ENCODE results near the gene MAP3K5. TPM values are rescaled to one million over a fixed set of nuclear protein-coding genes. Genes with fewer than 3 reads are reported as not detected.

The MAP3K5 gene
- total RNA-seq, 4 donors from 2014 or later = 26.9 to 64.5 (median 34.0) TPM

- Histone ChIP-seq H3K4me1 (peaks cover 0 to 7% (median 3%) of the 10 kb centered on the region in 4 donors), H3K4me3 (no peak overlapping the region), H3K36me3 (peaks cover 0 to 3% (median 0%) of the 10 kb centered on the region in 3 donors), H3K27ac (no peak overlapping the region), H3K27me3 (no peaks in the 10 kb centered on the region), H3K9me3 (no peaks in the 10 kb centered on the region)
- DNase-seq (ENCODE audit: low spot score in 2 of 2) = no peak
- WGBS, 2 donors = 65 to 85% methylated on average over 2 of the region's 2 CpGs
- TF ChIP-seq, protein P1, sequence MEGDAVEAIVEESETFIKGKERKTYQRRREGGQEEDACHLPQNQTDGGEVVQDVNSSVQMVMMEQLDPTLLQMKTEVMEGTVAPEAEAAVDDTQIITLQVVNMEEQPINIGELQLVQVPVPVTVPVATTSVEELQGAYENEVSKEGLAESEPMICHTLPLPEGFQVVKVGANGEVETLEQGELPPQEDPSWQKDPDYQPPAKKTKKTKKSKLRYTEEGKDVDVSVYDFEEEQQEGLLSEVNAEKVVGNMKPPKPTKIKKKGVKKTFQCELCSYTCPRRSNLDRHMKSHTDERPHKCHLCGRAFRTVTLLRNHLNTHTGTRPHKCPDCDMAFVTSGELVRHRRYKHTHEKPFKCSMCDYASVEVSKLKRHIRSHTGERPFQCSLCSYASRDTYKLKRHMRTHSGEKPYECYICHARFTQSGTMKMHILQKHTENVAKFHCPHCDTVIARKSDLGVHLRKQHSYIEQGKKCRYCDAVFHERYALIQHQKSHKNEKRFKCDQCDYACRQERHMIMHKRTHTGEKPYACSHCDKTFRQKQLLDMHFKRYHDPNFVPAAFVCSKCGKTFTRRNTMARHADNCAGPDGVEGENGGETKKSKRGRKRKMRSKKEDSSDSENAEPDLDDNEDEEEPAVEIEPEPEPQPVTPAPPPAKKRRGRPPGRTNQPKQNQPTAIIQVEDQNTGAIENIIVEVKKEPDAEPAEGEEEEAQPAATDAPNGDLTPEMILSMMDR (IDR thresholded peaks at IDR 0.05) = no peak
- no peak for TF ChIP-seq EP300 (IDR thresholded peaks at IDR 0.05)
- TF ChIP-seq POLR2A (IDR thresholded peaks at IDR 0.05) = no peak
Observed at GRCh38 chr6:136711644-136712043, 80.6 kb downstream of the MAP3K5 start.

GRCh38 chr6:136710877-136711552, 81.3 kb downstream of the MAP3K5 start:
- Histone ChIP-seq H3K4me3 (no peak overlapping the region), H3K27me3 (no peaks in the 10 kb centered on the region), H3K9me3 (no peaks in the 10 kb centered on the region), H3K36me3 (peaks cover 0 to 3% (median 0%) of the 10 kb centered on the region in 3 donors), H3K27ac (no peak overlapping the region), H3K4me1 (peaks cover 0 to 1% (median under 1%) of the 10 kb centered on the region in 4 donors)
- no peak for TF ChIP-seq EP300 (IDR thresholded peaks at IDR 0.05)
- TF ChIP-seq POLR2A (IDR thresholded peaks at IDR 0.05) = no peak
- TF ChIP-seq, protein P1 (IDR thresholded peaks at IDR 0.05) = no peak
- DNase-seq (ENCODE audit: low spot score in 2 of 2) = no peak
- 78% methylated on average over 7 of the region's 7 CpGs for WGBS, 2 donors

DNA sequence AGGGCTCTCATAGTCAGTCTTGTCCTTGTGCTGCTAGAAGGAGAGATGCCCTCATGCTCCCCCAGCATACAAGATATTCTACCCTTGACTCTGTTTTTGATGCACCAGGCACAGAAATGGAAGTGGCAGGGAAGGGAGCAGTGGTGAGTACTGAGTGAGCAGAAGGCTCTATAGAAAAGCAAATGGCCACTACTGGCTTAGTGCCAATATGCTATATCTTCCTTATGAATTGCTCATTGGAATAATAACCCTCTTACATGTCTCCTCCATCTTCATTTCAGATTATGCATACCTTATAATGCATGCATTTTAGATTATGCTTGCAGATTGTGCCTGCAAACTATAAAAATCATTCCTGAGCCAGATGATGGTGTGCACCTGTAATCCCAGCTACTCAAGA, 82.8 kb downstream of the MAP3K5 start:
- peaks cover 0 to 3% (median 0%) of the 10 kb centered on the region in 3 donors for H3K36me3 ChIP-seq
- TF ChIP-seq POLR2A (IDR thresholded peaks at IDR 0.05) = no peak
- TF ChIP-seq, protein P1 (IDR thresholded peaks at IDR 0.05) = no peak
- no peak for TF ChIP-seq EP300 (IDR thresholded peaks at IDR 0.05)
- H3K27ac ChIP-seq = no peak overlapping the region
- no peaks in the 10 kb centered on the region for H3K4me1 ChIP-seq
- no peaks in the 10 kb centered on the region for H3K27me3 ChIP-seq
- no peak overlapping the region for H3K4me3 ChIP-seq
- DNase-seq (ENCODE audit: low spot score in 2 of 2) = no peak
- H3K9me3 ChIP-seq = no peaks in the 10 kb centered on the region

- H3K36me3 ChIP-seq = peaks cover 0 to 3% (median 0%) of the 10 kb centered on the region in 3 donors
- H3K4me3 ChIP-seq = no peak overlapping the region
- TF ChIP-seq POLR2A (IDR thresholded peaks at IDR 0.05) = no peak
- TF ChIP-seq, protein P1 (IDR thresholded peaks at IDR 0.05) = no peak
- TF ChIP-seq EP300 (IDR thresholded peaks at IDR 0.05) = no peak
- 78 to 81% methylated on average over 5 of the region's 5 CpGs for WGBS, 2 donors
- H3K27ac ChIP-seq = no peak overlapping the region
- H3K27me3 ChIP-seq = no peaks in the 10 kb centered on the region
- DNase-seq (ENCODE audit: low spot score in 2 of 2) = no peak
- no peaks in the 10 kb centered on the region for H3K9me3 ChIP-seq
- H3K4me1 ChIP-seq = peaks cover 0 to under 1% (median 0%) of the 10 kb centered on the region in 4 donors
Observed at GRCh38 chr6:136706430-136706829, 85.8 kb downstream of the MAP3K5 start.

GRCh38 chr6:136703331-136703865, 88.9 kb downstream of the MAP3K5 start:
- H3K27ac ChIP-seq = no peak overlapping the region
- no peak overlapping the region for H3K4me3 ChIP-seq
- H3K9me3 ChIP-seq = no peaks in the 10 kb centered on the region
- no peaks in the 10 kb centered on the region for H3K27me3 ChIP-seq
- 85 to 88% methylated on average over 7 of the region's 7 CpGs for WGBS, 2 donors
- DNase-seq (ENCODE audit: low spot score in 2 of 2) = no peak
- peaks cover 0 to 9% (median 0%) of the 10 kb centered on the region in 4 donors for H3K4me1 ChIP-seq
- TF ChIP-seq POLR2A (IDR thresholded peaks at IDR 0.05) (no peak), EP300 (IDR thresholded peaks at IDR 0.05) (no peak)
- TF ChIP-seq, protein P1 (IDR thresholded peaks at IDR 0.05) = no peak
- peaks cover 0 to 3% (median 0%) of the 10 kb centered on the region in 3 donors for H3K36me3 ChIP-seq
